Gastroesophageal sphincter (tissue), 4 donors: ENCODE results near the gene CD34. TPM values are rescaled to one million over a fixed set of nuclear protein-coding genes. Genes with fewer than 3 reads are reported as not detected.
"Not testable (repeated sequence)": the region's sequence is repeated elsewhere in the genome, so short reads cannot be mapped to it uniquely, and the experiment has no call there.

Experiments
- ATAC-seq: fragments of 150-250 bp; one replicate; pipeline ENCODE4 v1.9.1; 2016; ENCODE audit warnings: mild to moderate bottlenecking, moderate library complexity
- H3K27ac ChIP-seq, 4 donors: fragments of 200-600 bp; sonication (generic) in 3 of 4; 1 replicate in 3 of 4; 2 replicates in 1 of 4; pipeline ENCODE4 v1.5.1; 2016 to 2019
- H3K27me3 ChIP-seq: fragments of 200-600 bp; sonication (generic); one replicate; pipeline ENCODE4 v1.5.1; 2019
- H3K36me3 ChIP-seq, 2 donors: fragments of 200-600 bp; sonication (generic); one replicate each; pipeline ENCODE4 v1.5.1; 2019; ENCODE audit warnings: control low read depth in 1 of 2
- H3K4me1 ChIP-seq, 3 donors: fragments of 200-600 bp; sonication (generic); 1 replicate in 2 of 3; 2 replicates in 1 of 3; pipeline ENCODE4 v1.5.1; 2016 to 2019; ENCODE audit warnings: control low read depth in 2 of 3
- H3K4me3 ChIP-seq, 2 donors: fragments of 200-600 bp; sonication (generic); one replicate each; pipeline ENCODE4 v1.5.1; 2019; ENCODE audit warnings: mild to moderate bottlenecking in 1 of 2, moderate library complexity in 1 of 2
- H3K9me3 ChIP-seq, 3 donors: fragments of 200-600 bp; sonication (generic); one replicate each; pipeline ENCODE4 v1.5.1; 2017 to 2019; ENCODE audit warnings: control low read depth in 2 of 3
- EP300 ChIP-seq: sonication (generic); formaldehyde crosslinking; IDR thresholded peaks from one replicate; pipeline ENCODE4 v1.6.1; 2017; ENCODE audit warnings: antibody characterized with exemption, mild to moderate bottlenecking
- POLR2A ChIP-seq, 2 donors: fragments of 450-650 bp; IDR thresholded peaks; one replicate each; pipeline ENCODE4 v1.6.1; 2017; ENCODE audit warnings: antibody characterized with exemption in 2 of 2, mild to moderate bottlenecking in 2 of 2, moderate library complexity in 1 of 2
- POLR2AphosphoS5 ChIP-seq: sonication (generic); formaldehyde crosslinking; IDR thresholded peaks from one replicate; pipeline ENCODE4 v1.6.1; 2017; ENCODE audit warnings: antibody characterized with exemption
- WGBS, 2 donors: methylation state at CpG; one replicate each; pipeline ENCODE4 v1.1.5; 2018; ENCODE audit warnings: low coverage in 1 of 2; 5-methylcytosine and 5-hydroxymethylcytosine counted together
- total RNA-seq, 4 donors: library from RNA; depleted of rRNA; stranded (reverse); fragments of >200 nt; gene quantifications; one replicate each; pipeline ENCODE4 v1.1.0, GENCODE V29; 2016
- TF ChIP-seq, protein P1 (sequence below), 4 experiments: fragments of 200-600 bp in 2 of 4; fragments of 450-650 bp in 2 of 4; sonication (generic) in 1 of 4; IDR thresholded peaks; one replicate each; pipeline ENCODE4 v1.5.1; 2017 to 2019; ENCODE audit warnings: antibody characterized with exemption in 4 of 4, mild to moderate bottlenecking in 2 of 4, moderate library complexity in 2 of 4

CD34 gene
- total RNA-seq, 4 donors from 2014 or later, result 38.9 to 114 (median 62.1) TPM

DNA sequence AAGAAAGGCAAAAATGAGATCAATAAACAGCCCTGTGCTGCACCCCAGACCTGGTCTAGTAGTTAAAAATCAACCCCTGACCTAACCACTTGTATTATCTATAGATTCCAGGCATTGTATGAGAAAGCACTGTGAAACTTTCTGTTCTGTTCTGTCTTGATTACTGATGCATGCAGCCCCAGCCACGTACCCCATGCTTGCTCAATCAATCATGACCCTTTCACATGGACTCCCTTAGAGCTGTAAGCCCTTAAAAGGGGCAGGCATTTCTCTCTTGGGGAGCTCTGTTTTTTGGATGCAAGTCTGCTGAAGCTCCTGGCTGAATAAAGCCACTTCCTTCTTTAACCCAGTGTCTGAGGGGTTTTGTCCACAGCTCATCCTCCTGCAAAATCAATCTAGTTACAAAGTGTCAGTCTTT is 24.2 kb upstream of the CD34 start:
- peaks cover 0 to 9% (median 0%) of the 10 kb centered on the region in 3 donors for H3K9me3 ChIP-seq
- ATAC-seq, result no peak
- H3K4me1 ChIP-seq, result no peaks in the 10 kb centered on the region
- TF ChIP-seq POLR2A (IDR thresholded peaks at IDR 0.05) (no peak), POLR2AphosphoS5 (no peak), EP300 (no peak)
- TF ChIP-seq, protein P1, sequence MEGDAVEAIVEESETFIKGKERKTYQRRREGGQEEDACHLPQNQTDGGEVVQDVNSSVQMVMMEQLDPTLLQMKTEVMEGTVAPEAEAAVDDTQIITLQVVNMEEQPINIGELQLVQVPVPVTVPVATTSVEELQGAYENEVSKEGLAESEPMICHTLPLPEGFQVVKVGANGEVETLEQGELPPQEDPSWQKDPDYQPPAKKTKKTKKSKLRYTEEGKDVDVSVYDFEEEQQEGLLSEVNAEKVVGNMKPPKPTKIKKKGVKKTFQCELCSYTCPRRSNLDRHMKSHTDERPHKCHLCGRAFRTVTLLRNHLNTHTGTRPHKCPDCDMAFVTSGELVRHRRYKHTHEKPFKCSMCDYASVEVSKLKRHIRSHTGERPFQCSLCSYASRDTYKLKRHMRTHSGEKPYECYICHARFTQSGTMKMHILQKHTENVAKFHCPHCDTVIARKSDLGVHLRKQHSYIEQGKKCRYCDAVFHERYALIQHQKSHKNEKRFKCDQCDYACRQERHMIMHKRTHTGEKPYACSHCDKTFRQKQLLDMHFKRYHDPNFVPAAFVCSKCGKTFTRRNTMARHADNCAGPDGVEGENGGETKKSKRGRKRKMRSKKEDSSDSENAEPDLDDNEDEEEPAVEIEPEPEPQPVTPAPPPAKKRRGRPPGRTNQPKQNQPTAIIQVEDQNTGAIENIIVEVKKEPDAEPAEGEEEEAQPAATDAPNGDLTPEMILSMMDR (IDR thresholded peaks at IDR 0.05), result no peak
- H3K4me3 ChIP-seq, result no peak overlapping the region
- no peaks in the 10 kb centered on the region for H3K36me3 ChIP-seq
- 60% methylated on average over 1 of the region's 1 CpG; no CpG with 5 or more reads in 1 of the 2 donors for WGBS, 2 donors
- no peaks in the 10 kb centered on the region for H3K27me3 ChIP-seq
- no peak overlapping the region for H3K27ac ChIP-seq

DNA sequence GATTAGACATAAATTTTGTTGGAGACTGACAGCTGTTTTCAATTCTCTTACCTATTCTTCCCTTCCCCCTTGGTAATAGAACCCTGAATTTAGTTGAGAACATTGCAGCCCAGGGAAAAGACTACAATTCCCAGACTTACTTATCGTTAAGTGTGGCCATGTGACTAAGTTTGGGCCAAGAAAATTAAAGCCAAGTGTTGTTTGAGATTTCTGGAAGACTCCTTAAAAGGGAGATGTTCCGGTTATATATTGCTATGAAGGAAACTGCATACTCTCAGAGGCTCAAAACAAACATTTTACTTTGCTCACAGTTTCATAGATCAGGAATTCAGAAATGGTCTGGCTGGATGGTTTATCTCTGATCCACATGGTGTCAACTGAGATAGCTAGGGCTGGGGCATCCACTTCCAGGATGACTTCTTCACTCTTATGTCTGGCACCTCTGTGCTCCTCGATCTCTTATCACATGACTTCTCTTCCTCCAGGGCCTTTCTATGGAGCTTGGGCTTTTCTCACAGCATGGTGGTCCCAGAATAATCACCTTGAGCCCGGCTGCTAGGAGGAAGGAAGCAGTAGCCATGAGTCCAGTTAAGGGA is 22.4 kb upstream of the CD34 start:
- no peak for ATAC-seq
- Histone ChIP-seq H3K27ac (no peak overlapping the region), H3K4me3 (no peak overlapping the region), H3K27me3 (no peaks in the 10 kb centered on the region), H3K36me3 (no peaks in the 10 kb centered on the region), H3K9me3 (peaks cover 0 to 10% (median 0%) of the 10 kb centered on the region in 3 donors), H3K4me1 (no peaks in the 10 kb centered on the region)
- TF ChIP-seq POLR2AphosphoS5, result no peak
- TF ChIP-seq, protein P1 (IDR thresholded peaks at IDR 0.05), result no peak
- no peak for TF ChIP-seq POLR2A (IDR thresholded peaks at IDR 0.05)
- TF ChIP-seq EP300, result no peak
- WGBS, 2 donors, result 67 to 73% methylated on average over 1 to 4 of the region's 4 CpGs

DNA sequence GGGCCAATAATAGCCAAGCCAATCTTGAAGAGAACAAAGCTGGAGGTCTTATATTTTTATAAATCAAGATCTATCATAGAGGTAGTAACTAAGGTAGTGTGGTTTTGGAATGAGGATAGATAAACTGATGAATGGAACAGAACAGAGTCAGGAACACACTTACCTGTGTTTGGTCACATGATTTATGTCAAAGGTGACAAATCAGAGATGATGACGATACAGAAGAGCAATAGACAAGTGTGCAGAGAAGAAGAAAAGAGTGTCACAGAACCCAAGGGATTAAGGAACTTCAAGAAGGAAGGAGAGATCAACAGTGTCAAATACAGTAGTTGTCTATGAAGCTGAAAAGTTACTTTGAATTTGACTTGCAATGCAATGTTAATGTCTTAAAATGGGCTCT is 16.1 kb upstream of the CD34 start:
- Histone ChIP-seq H3K4me3 (no peak overlapping the region), H3K36me3 (no peaks in the 10 kb centered on the region), H3K9me3 (peaks cover 0 to 10% (median 0%) of the 10 kb centered on the region in 3 donors), H3K27ac (no peak overlapping the region), H3K4me1 (peaks cover 0 to 35% (median 18%) of the 10 kb centered on the region in 3 donors), H3K27me3 (no peaks in the 10 kb centered on the region)
- no peak for ATAC-seq
- WGBS, 2 donors, result 94% methylated on average over 1 of the region's 1 CpG; no CpG with 5 or more reads in 1 of the 2 donors
- TF ChIP-seq POLR2AphosphoS5 (no peak), EP300 (no peak), POLR2A (IDR thresholded peaks at IDR 0.05) (no peak)
- TF ChIP-seq, protein P1 (IDR thresholded peaks at IDR 0.05), result no peak

DNA sequence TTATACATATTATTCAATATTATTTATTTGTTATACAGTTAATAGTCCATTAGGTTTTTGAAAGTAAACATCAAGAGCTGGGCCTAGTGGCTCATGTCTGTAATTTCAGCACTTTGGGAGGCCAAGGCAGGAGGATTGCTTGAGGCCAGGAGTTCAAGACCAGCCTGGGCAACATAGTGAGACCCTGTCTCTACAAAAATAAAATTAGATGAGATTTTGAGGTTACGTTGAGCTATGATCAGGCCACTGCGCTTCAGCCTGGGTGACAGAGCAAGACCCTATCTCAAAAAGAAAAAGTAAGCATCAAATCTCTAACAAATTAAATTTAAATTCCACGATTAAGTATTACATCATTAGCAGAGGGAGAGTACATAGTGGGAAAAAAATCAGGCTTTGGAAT is 15.0 kb upstream of the CD34 start:
- peak overlapping the region in 1 of 4 donors; percentile 70 for H3K27ac ChIP-seq
- not testable (repeated sequence) for H3K27me3 ChIP-seq, H3K9me3 ChIP-seq, ATAC-seq, H3K4me3 ChIP-seq, H3K36me3 ChIP-seq
- WGBS, 2 donors, result 97 to 100% methylated on average over 3 of the region's 3 CpGs
- peaks cover 0 to 41% (median 18%) of the 10 kb centered on the region in 3 donors for H3K4me1 ChIP-seq

DNA sequence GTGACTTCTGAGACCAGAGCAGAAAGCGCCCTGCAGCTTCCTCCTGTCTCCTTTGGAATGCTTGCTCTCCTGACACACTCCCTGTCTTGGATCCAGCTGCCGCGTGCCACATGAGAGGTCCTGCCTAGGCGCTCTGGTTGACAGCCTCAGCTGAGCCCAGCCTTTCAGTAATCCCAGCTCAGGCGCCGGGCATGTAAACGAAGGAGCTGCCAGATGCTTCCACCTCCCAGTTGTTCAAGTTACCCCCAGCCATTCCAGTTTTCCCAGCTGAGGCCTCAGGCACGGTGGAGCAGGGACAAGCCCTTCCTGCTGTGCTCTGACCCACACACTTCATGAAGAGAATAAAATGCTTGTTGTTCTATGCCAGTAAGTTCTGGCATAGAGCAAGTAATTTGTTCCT is 14.3 kb upstream of the CD34 start:
- Histone ChIP-seq H3K4me3 (no peak overlapping the region), H3K9me3 (peaks cover 0 to 1% (median 0%) of the 10 kb centered on the region in 3 donors), H3K27me3 (no peaks in the 10 kb centered on the region), H3K36me3 (no peaks in the 10 kb centered on the region), H3K4me1 (peaks cover 0 to 49% (median 18%) of the 10 kb centered on the region in 3 donors), H3K27ac (peak overlapping the region in 3 of 4 donors; percentile 64 to 72 (median 70))
- TF ChIP-seq EP300 (no peak), POLR2AphosphoS5 (no peak), POLR2A (IDR thresholded peaks at IDR 0.05) (no peak)
- TF ChIP-seq, protein P1 (IDR thresholded peaks at IDR 0.05), result no peak
- 0% methylated on average over 1 of the region's 8 CpGs for WGBS, 2 donors
- ATAC-seq, result peak; percentile 67
